Sigmoid colon (tissue), 7 donors: ENCODE data around the gene CCDC107. TPM values are rescaled to one million over a fixed set of nuclear protein-coding genes. Genes with fewer than 3 reads are reported as not detected.

Experiments used
- DNase-seq: peaks from one replicate; pipeline ENCODE4 v3.0.0-alpha.2; 2019
- H3K27ac ChIP-seq, 4 donors: fragments of 200-600 bp; sonication (generic); one replicate each; pipeline ENCODE4 v1.5.1; 2016 to 2019; ENCODE audit warnings: mild to moderate bottlenecking in 1 of 4
- H3K27me3 ChIP-seq, 3 donors: fragments of 200-600 bp; sonication (generic); one replicate each; pipeline ENCODE4 v1.5.1; 2019; ENCODE audit warnings: mild to moderate bottlenecking in 1 of 3
- H3K36me3 ChIP-seq, 4 donors: fragments of 200-600 bp; sonication (generic); one replicate each; pipeline ENCODE4 v1.5.1; 2016 to 2019
- H3K4me1 ChIP-seq, 4 donors: fragments of 200-600 bp; sonication (generic); one replicate each; pipeline ENCODE4 v1.5.1; 2017 to 2019
- H3K4me3 ChIP-seq, 4 donors: fragments of 200-600 bp; sonication (generic); one replicate each; pipeline ENCODE4 v1.5.1; 2017 to 2019; ENCODE audit warnings: mild to moderate bottlenecking in 2 of 4, moderate library complexity in 1 of 4
- H3K9me3 ChIP-seq, 4 donors: fragments of 200-600 bp in 3 of 4; sonication (generic) in 3 of 4; one replicate each; pipeline versions ENCODE4 v1.5.1 to v1.6.1; 2013 to 2019
- CTCF ChIP-seq, 4 experiments: fragments of 450-650 bp in 3 of 4; fragments of 200-600 bp in 1 of 4; IDR thresholded peaks; one replicate each; pipeline ENCODE4 v1.5.1; 2016 to 2019; ENCODE audit warnings: antibody characterized with exemption in 4 of 4, mild to moderate bottlenecking in 3 of 4, moderate library complexity in 2 of 4
- EP300 ChIP-seq, 4 donors: sonication (generic); formaldehyde crosslinking; IDR thresholded peaks; one replicate each; pipeline ENCODE4 v1.6.1; 2017; ENCODE audit warnings: antibody characterized with exemption in 4 of 4
- POLR2A ChIP-seq, 2 donors: fragments of 450-650 bp; IDR thresholded peaks; one replicate each; pipeline ENCODE4 v1.6.1; 2016; ENCODE audit warnings: antibody characterized with exemption in 2 of 2, mild to moderate bottlenecking in 2 of 2, moderate library complexity in 2 of 2
- POLR2AphosphoS5 ChIP-seq, 4 donors: sonication (generic); formaldehyde crosslinking; IDR thresholded peaks; one replicate each; pipeline ENCODE4 v1.6.1; 2017; ENCODE audit warnings: antibody characterized with exemption in 4 of 4
- WGBS, 2 donors: extraction: QIAGEN DNeasy Blood & Tissue Kit; methylation state at CpG; one replicate each; pipeline ENCODE4 v1.1.7; 2013; 5-methylcytosine and 5-hydroxymethylcytosine counted together
- intact Hi-C: fragments of 100-400 bp; cut with DNase I; formaldehyde crosslinking; loops from one replicate; pipeline ENCODE4 v1.15.1; 2023
- polyA plus RNA-seq, 3 donors: library from polyadenylated mRNA; stranded (reverse); fragments of 200-250 nt; gene quantifications; one replicate each; pipeline ENCODE4 v1.2.3, GENCODE V29; 2013
- total RNA-seq, 4 donors: library from RNA; depleted of rRNA; stranded (reverse); fragments of >200 nt; gene quantifications; one replicate each; pipeline ENCODE4 v1.1.0, GENCODE V29; 2016
- donor health status: healthy with polysubstance abuse.
- donor health status: Bipolar disorder and iron deficiency.
- donor health status: healthy.

Gene CCDC107
- total and polyA plus RNA-seq, 7 donors = 21.3 to 112 (median 70.6) TPM

DNA sequence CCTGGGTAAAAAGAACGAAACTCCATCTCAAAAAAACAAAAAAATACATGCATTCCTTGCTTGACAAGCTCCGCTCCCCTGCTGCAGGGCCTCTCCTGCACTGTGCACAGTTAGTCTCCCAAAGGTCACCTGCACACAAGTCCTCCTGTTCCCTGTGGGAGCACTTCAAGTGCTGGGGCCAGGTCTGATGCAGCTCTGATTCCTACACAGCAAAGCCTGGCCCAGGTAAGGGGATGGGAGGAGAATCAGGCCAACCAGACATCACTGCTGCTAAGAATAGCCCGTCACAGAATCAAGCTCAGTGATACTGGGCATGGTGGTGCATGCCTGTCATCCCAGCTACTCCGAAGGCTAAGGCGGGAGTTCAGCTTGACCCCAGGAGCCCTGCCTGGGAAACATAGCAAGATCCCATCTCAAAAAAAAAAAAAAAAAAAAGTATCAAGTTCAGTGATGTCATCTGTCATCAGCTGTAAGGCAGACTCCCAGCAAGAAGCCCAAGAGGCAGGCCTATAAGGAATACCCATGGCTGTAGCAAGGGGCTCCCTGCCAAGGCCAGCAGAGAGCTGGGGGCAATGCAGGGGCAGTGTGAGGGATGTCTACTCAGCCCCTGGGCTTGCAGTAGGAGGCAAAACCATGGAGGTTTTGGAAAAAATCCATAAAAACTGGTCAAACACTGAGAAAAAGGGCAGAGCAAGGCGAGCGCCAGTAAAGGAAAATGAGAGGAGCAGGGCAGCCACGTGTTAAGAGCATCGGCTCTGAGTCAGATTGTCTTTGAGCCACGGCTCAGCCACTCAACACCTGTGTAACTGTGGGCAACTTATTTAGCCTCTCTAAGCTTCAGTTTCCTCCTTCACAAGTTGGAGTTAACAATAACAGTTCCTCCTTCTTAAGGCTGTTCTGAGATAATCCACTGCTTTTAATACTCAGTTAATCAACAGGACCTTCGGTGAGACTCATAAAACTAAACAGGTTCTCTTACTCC is 28.4 kb downstream of the CCDC107 start:
- Histone ChIP-seq H3K27ac (peak overlapping the region; percentile 95 to 100 (median 98)), H3K4me3 (peak overlapping the region; percentile 88 to 97 (median 94)), H3K36me3 (peaks cover 34 to 69% (median 57%) of the 10 kb centered on the region in 4 donors), H3K4me1 (peaks cover 0 to 68% (median 47%) of the 10 kb centered on the region in 4 donors), H3K9me3 (no peaks in the 10 kb centered on the region), H3K27me3 (no peaks in the 10 kb centered on the region)
- DNase-seq = no peak
- TF ChIP-seq POLR2AphosphoS5 (IDR thresholded peaks at IDR 0.05) (peak; percentile 21 to 55 (median 26)), POLR2A (IDR thresholded peaks at IDR 0.05) (no peak)
- WGBS, 2 donors = 75 to 84% methylated on average over 11 of the region's 11 CpGs
- intact Hi-C loops = no loop called here

GRCh38 chr9:35687306-35687705 is 29.2 kb downstream of the CCDC107 start:
- no peaks in the 10 kb centered on the region for H3K9me3 ChIP-seq
- H3K4me3 ChIP-seq = peak overlapping the region; percentile 88 to 97 (median 94)
- 82 to 87% methylated on average over 2 of the region's 2 CpGs for WGBS, 2 donors
- peak overlapping the region; percentile 95 to 100 (median 98) for H3K27ac ChIP-seq
- intact Hi-C loops = no loop called here
- H3K36me3 ChIP-seq = peaks cover 28 to 68% (median 53%) of the 10 kb centered on the region in 4 donors
- DNase-seq = no peak
- peaks cover 0 to 67% (median 48%) of the 10 kb centered on the region in 4 donors for H3K4me1 ChIP-seq
- no peak for TF ChIP-seq POLR2A (IDR thresholded peaks at IDR 0.05)
- TF ChIP-seq CTCF (IDR thresholded peaks at IDR 0.05) = no peak
- peak in 2 of 4 donors; percentile 4 to 54 for TF ChIP-seq POLR2AphosphoS5 (IDR thresholded peaks at IDR 0.05)
- no peaks in the 10 kb centered on the region for H3K27me3 ChIP-seq

DNA sequence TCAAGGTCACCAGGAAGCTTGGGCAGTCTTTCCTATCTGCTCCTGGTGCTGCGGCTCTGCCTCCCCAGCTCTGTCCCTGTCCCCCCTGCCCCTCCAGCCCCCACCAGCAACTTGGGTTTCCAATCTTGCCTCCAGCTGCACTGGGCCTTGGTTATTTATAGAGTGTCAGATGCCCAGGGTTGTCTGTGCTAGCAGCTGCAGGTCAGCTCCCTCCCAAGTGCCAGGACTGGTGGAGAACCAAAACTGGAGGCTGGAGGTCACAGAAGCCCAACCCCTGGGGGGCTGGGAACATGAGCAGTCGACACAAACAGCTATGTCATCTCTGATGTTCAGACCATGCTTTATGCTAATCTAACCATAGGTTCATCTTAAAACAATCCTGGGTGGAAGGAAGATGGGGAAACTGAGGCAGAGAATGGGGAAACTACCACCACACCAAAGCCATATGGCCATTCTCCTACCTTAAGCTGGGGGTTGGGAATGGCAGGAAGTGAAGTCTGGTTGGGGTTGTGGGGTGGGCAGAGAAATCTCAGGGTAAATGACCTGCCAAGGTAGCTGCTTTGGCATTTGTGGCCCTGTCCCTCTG is 30.0 kb downstream of the CCDC107 start:
- Histone ChIP-seq H3K9me3 (no peaks in the 10 kb centered on the region), H3K27ac (peak overlapping the region; percentile 95 to 100 (median 98)), H3K27me3 (no peaks in the 10 kb centered on the region), H3K4me3 (peak overlapping the region; percentile 88 to 97 (median 94)), H3K4me1 (peaks cover 0 to 62% (median 43%) of the 10 kb centered on the region in 4 donors), H3K36me3 (peaks cover 21 to 60% (median 45%) of the 10 kb centered on the region in 4 donors)
- 86 to 93% methylated on average over 2 of the region's 2 CpGs for WGBS, 2 donors
- DNase-seq = no peak
- intact Hi-C loops = no loop called here
- TF ChIP-seq POLR2AphosphoS5 (IDR thresholded peaks at IDR 0.05) = peak in 2 of 4 donors; percentile 39 to 43
- TF ChIP-seq CTCF (IDR thresholded peaks at IDR 0.05) = no peak

DNA sequence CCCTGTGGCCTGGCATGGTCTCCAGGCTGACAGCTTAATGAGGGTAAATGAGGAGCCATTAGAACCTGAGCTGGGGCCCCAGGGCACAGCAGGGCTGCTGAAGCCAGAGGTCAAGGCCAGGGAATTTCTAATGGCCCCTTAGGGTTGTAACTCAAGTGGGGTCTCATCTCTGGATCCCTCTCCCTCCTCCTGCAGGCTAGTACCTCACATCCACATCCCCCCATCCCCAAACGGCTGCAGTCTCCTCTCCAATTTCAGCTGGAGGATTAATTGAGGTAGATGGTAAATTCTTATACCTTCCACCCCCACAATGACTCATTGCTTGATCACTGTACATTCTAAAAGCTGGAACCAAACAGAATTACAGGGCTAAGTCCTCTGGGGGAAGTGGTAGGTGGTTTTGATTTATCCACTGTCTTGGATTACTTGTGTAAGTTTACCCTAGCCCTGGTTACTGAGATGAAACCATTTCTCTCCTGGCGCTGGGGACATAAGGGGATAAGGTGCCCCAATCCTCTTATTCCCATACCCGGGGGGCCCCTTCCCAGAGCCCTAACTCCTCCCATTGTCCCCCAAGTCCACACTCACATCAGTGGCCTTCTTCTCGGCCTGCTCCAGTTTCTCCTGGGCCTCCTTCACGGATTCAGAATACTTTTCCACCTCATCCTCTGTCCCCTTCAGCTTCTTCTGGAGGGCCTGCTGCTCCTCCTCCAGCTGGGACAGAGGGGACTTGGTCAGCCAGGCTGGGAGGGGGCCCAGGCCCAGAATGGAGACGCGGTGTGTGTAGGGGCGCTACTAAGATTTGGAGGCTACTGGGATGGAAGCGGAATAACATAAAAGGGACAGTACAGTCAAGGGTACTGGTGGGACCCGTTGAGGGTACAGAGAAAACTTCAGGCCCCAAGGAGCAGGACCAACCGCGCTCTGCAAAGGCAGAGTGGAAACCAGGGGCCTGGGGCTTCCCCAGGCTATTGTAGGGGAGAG is 30.8 kb downstream of the CCDC107 start:
- Histone ChIP-seq H3K9me3 (no peaks in the 10 kb centered on the region), H3K27ac (peak overlapping the region; percentile 95 to 100 (median 98)), H3K4me3 (peak overlapping the region; percentile 88 to 97 (median 94)), H3K4me1 (peaks cover 0 to 54% (median 35%) of the 10 kb centered on the region in 4 donors), H3K36me3 (peaks cover 16 to 52% (median 38%) of the 10 kb centered on the region in 4 donors), H3K27me3 (no peaks in the 10 kb centered on the region)
- WGBS, 2 donors = 70 to 82% methylated on average over 12 of the region's 12 CpGs
- intact Hi-C loops = loop anchor here (1.0 kb wide), 1 partner anchor 24 kb away; the partner anchor contains the start of gene ARHGEF39
- TF ChIP-seq POLR2AphosphoS5 (IDR thresholded peaks at IDR 0.05) (peak in 1 of 4 donors; percentile 4), EP300 (IDR thresholded peaks at IDR 0.05) (no peak)
- no peak for DNase-seq
